ENCODE measurements around the gene CD58.
"Not testable (repeated sequence)": the region's sequence is repeated elsewhere in the genome, so short reads cannot be mapped to it uniquely, and the experiment has no call there.

The CD58 gene

DNA sequence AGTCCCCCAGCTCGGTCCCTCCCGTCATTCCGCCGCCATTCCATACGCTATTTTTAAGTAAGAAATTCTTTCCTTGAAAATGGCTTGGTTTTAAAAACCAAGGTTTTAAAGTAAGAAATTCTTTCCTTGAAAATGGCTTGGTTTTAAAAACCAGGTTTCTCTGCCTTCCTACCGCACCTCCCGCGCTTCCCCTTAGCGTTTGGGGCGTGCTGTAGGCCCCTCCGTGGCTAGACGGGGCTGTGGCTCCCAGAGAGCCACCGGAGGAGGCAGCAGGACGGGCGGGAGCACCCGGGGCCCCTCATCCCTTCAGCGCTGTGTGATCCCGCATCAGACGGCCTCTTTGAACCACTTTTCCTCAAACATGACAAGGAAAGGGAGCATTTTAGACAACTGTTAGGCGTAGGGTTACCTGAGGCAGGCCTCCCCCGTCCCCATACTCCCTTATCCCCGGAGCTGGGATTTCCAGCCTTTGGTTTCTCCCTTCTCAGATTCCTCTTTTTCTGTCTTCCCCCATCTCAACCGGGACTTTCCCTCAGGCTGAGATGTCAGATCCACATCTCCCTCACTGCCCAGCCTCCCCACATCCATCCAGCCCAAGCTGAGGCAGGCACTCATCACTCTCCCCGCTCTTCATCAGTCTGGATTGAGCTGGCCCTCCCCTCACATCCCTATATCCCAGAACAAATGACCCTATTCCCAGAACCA, 541 bp upstream of the CD58 start:
- no peak for DNase-seq (ENCODE audit: low read depth, low spot score)

DNA sequence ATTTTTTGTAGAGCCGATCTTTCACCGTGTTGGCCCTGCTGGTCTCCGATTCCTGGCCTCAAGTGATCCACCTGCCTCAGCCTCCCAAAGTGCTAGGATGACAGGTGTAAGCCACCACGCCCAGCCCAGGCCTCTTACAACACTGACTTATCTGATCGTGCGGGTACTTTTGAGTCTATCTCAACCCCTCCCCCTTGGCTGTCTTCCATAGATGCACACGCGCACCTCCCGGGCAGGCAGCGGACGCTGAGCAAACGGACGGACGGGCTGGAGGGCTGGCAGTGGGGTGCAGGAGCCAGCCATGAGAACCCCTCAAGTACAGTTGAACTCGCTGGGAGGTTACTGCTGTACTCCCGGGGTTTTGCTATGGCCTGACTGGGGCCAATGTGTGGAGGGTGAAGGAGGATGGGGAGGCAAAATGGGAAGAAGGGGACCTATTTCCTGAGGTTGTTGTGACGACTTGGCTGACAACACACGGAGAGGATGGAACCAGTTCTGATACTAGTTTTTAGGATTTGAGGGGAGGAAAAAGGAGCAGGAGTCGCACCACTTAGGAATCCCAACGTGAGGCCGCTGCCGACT, 959 bp downstream of the CD58 start:
- peak; percentile 30 for DNase-seq (ENCODE audit: low read depth, low spot score)

DNA sequence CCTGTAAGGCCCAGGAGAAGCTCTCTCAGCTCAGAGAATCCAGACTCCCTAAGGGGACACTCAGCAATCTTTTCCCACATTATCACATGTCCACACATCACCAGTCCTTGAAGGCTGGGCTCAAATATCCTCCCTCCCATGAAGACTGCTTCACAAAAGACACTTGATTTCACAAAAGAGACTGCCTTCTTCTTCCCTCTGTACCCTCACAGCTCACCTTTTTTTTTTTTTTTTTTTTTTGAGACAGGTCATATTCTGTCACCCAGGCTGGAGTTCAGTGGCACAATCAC, 1.5 kb downstream of the CD58 start:
- no peak for DNase-seq (ENCODE audit: low read depth, low spot score)

DNA sequence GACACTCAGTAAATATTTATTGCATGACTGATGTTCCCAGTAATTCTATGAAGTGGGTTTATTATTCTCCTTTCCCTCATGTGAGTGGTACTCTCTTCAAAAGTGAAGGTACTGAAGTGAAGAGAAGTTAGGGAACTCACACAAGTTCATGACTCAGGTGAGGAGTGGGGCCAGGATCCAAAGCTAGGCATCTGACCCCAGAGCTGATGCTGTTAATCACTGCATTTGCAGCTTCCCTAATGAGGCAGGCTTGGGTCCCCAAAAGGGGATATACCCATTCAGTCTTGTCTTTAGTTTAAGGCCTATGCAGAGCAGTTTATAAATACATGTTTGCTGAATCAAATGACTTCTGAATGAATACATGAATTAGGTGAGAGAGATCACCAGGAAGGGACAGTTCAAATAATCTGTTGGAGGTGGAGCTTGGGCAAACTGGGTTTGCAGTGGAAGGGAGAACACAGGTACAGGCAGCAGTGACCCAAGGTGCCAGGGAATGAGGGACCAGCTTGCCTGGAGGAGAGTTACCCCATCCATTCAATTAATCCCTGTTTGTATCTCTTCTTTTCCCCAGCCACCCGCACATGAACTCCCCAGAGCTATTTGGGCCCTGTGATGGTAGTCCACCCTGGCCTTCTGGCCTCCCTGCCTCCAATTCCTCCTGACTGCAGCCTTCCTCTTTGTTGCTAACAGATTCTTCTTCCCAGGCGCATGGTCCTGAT, 2.0 kb downstream of the CD58 start:
- DNase-seq (ENCODE audit: low read depth, low spot score): no peak

DNA sequence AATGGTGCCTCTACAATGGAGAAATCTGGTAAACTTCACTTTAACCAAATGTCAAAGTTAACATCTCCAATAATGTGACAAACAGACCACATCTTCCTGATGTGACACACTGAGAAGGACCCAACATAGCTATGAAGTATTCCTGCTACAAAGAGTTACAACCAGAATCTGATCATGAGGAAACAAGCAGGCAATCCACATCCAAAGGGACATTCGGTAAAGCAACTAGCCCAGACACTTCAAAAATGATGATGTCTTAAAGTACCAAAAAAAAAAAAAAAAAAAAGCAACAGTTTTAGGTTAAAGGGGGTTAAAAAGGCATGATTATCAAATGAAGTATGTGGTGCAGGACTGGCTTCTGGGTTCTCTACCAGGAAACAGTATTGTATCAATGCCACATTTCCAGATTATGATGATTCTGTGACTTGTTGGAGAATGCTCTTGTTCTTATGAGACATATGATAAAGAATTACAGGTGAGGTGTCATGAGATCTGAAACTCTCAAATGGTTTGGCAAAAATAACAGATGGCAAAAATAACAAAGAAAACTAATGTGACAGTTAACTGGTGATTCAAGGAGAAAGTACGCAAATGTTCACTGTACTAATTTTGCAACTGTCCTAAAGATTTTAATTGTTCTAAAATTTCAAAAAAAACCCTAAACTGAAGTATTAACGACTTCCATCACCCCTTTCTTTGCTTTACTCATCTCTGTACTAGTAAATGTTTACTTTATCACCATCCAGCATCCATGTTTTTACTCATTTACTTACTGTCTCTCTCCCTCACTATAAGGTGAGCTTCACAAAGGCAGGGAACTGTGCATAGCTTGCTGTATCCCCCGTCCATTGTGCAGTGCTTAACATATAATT, 2.8 kb downstream of the CD58 start:
- DNase-seq (ENCODE audit: low read depth, low spot score): no peak

DNA sequence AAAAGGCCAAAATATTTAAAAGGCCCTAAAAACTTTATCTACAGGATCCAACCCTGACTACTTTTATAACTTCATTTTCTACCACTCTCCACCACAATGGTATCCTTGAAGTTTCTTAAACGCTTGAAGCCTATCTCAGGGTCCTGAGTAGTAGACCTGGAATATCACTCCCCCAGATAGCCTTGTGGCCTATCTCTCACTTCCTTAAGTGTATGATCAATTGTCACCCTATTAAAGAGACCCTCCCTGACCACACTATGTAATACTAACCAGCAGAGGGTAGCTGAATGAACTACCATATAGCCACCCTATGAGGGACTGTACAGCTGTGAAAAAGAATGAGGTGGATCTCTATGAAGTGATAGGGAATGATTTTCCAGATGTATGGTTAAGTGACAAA, 5.6 kb downstream of the CD58 start:
- no peak for DNase-seq (ENCODE audit: low read depth, low spot score)

DNA sequence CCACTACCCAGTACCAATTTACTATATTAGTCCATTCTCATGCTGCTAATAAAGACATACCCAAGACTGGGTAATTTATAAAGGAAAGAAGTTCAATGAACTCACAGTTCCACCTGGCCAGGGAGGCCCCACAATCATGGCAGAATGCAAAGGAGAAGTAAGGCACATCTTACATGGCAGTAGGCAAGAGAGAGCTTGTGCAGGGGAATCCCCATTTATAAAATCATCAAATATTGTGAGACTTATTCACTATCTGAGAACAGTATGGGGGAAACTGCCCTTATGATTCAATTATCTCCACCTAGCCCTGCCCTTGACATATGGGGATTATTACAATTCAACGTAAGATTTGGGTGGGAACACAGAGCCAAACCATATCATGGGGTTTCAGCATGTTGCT, 6.4 kb downstream of the CD58 start:
- DNase-seq (ENCODE audit: low read depth, low spot score): no peak

DNA sequence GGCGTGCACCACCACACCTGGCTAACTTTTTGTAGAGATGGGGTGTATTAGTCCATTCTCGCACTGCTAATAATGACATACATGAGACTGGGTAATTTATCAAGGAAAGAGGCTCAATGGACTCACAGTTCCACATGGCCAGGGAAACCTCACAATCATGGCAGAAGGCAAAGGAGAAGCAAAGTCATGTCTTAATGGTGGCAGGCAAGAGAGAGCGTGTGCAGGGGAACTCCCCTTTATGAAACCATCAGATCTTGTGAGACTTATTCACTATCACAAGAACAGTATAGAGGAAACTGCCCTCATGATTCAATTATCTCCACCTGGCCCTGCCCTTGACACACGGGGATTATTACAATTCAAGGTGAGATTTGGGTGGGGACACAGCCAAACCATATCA, 8.4 kb downstream of the CD58 start:
- not testable (repeated sequence) for DNase-seq (ENCODE audit: low read depth, low spot score)

DNA sequence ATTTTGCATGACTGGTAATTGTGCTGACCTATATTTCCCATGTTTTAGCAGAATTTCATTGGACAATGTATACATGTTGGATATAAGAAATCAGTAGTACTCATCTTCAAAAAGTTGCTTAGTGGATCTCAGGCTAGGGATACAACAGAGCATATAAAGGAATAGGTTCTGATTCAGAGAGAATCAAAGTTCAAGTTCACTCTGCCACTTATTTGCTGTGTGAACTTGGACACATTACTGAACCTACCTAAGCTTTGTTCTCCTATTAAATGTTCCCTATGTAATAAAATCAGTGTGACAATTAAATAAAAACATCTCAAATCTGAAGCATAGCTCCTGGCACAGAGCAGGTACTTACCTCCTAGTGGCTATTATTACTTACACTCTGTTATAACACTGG, 9.3 kb downstream of the CD58 start:
- DNase-seq (ENCODE audit: low read depth, low spot score): no peak

DNA sequence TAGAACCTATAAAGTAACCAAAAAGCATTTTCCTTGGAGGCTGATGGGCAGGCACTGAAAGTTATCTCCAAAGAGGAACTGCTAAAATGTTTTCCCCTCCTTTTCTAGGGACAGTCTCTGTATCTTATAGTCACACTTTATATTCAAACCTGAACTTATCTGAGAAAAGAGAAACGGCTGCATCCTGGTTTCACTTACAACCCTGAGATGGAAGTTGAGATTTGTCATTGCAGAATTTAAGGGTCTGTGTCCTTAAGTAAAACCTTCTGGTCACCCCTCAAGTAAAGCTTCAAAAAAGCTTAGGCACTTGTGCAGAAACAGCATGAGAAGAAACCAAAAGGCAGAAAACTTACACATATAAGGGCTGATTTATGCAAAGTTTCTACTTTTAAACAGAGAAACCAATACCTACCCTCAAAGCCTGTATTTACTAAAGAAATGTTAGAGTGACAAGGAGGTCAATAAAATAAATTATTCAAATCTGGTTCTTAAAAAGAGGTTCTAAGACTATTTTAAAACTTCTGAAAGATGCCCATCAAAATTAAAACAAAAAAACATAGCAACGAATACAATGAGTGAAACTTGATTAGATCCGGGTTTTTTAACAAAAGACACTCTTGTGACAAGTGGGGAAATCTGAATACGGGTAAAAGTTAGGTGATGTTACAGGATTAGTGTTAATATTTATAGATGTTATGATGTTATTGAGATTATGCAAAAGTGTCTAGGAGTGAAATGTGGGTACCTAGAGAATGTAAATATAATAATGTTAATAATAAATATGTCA, 9.9 kb downstream of the CD58 start:
- DNase-seq (ENCODE audit: low read depth, low spot score): no peak

DNA sequence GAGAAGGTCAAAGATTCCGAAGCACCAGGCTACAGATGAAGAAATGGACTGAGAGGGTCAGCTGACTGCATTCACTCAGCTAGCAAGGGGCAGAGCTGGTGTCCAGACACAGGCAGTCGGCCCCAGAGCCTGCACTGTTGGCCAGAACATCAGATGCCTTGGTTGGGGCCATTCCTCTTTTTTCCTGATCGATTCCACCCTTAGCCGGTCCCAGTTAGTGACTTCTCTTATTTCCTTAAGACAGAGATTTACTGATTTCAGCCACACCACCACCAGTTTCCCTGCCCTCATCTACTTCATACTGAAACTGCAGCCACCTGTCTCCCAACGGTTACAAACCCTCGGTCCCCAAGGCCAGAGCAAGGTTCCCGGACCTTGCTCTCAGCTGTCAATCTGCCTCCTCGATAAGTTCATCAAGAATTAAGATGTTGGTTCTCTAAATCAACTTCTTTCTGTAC, 11.5 kb downstream of the CD58 start:
- DNase-seq (ENCODE audit: low read depth, low spot score): no peak

DNA sequence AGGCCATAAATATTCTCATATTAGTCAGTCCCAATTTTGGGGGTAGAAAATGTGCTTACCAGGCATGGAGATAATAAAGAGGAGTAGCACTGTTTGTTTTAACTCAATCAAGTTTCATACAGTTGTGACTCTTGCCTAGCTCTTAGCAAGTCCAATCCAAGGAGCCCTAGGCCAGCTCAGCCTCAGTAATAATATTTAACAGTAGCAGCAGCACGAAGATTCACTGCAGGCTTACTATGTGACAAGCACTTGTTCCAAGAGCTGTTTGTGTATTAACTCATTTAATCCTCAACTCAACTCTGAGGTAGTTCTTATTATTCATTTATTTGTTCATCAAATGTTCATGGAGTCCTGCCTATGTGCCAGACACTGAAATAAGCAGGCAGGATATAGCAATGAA, 12.3 kb downstream of the CD58 start:
- DNase-seq (ENCODE audit: low read depth, low spot score): no peak

DNA sequence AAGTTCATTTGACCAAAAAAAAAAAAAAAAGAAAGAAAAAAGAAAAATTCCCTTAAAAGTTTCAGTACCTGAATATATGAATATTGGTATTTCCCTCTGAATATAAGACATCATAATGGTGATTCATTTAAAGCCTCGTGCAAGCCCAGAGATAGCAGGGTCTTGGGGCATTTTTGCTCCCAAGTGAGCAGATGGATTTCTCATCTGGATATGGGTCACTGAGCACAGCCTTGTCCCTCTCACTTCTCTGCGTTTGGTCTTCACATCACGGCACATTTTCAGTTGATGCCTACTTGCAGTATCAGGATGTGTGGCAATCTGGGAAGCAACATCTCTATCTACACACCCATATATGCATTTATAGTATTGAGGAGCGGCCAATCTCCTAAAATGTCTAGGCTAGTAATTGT, 12.7 kb downstream of the CD58 start:
- no peak for DNase-seq (ENCODE audit: low read depth, low spot score)

DNA sequence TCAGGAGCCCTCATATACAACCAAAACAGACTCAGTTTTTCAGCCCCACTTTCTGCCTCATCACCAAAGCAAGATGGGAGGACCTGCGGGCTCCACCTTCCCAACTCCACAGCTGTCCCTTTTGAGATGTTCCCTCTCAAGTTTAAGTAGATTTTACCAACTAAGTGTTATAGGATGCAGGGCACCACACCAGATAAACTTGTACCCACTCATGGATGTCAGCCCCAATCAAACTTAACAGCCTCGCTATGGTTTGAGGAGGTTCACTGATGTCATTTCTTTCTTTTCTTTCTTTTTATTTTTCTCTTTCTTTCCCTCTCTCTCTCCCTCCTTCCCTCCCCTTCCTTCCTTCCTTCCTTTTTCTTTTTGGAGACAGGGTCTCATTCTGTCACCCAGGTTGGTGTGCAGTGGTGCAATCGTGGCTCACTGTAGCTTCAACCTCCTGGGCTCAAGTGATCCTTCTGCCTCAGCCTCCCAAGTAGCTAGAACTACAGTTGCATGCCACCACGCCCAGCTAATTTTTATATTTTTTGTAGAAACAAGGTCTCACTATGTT, 13.4 kb downstream of the CD58 start:
- DNase-seq (ENCODE audit: low read depth, low spot score): no peak

DNA sequence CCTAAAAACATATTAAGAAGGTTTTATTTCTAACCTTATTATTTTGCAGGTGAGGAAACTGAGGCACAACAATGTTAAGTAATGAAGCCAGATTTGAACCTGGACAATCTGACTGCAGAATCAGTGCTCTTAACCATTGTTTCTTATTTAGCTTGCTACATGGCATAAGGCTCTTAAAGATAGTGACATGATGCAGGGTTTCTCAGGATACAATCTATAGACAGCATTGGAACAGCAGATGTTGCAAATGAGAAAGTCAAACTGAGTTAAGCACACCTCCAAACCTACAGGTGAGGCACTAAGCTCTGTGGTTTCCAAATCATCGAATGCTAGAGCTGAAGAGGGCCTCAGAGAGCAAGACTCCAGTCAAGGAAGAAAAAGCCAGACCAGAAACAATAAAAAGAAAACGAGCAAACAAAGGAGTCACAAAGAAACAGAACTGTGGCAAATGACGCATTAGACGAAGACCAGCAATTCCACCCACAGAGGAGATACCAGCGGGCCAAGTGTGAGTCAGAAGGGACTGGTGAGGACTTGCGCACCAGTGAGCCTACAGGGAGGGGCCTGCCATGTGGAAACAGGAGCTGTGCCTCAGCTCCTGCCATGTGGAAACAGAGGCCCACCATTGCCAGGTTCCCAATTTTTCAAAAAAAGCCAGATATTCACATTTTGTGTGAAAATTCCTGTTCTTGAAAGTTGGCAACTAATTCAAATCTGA, 14.4 kb downstream of the CD58 start:
- peak; percentile 56 for DNase-seq (ENCODE audit: low read depth, low spot score)

DNA sequence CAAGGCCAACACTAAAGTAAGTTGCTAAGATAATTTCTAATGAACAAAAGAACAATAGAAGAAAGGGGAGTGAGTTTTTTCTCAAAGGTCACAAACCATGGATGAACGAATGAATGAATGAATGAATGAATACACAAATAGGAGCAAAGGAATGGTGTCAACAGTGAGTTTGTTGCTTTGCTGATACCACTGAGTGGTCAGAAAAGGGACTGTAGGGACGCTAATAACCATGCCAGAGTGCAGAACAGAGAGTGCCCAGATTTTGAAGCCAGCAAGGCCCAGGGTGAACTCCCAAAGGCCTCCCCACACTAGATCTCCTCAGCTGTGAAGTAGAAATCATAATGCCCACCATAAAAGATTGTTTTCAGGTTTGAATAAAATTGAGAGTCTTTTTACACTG, 15.9 kb downstream of the CD58 start:
- no peak for DNase-seq (ENCODE audit: low read depth, low spot score)

DNA sequence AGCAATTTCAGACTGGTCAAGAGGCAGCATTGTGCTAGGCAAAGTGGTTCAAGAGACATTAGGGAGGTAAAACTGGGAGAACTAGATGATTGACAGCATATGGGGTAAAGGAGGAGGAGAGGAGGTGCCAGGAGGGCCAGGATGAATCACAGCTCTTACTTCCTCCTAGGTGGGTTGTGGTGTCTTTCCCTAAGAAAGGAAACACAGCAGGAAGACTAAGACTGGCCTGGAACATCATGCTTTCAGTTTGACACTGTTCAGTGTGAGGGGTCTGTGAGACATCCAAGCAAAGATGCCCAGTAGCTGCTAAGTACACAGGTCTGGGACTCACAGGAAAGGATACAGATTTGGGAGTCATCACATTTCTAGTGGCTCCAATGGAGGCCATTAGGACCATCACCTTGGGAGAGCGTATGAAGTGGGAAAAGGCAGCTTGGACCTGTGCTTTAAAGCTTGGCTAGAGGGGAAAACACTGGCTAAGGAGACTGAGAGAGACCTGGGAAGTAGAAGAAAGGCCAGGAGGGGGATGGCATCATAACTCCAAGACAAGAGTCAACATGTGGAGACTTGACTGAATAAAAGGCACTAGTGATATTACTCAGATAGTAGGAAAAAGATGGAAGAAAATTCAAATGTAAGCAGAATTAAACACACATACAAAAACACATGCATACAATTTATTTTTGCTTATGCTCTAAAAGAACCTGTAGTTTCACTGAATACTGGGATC, 17.3 kb downstream of the CD58 start:
- DNase-seq (ENCODE audit: low read depth, low spot score): no peak

DNA sequence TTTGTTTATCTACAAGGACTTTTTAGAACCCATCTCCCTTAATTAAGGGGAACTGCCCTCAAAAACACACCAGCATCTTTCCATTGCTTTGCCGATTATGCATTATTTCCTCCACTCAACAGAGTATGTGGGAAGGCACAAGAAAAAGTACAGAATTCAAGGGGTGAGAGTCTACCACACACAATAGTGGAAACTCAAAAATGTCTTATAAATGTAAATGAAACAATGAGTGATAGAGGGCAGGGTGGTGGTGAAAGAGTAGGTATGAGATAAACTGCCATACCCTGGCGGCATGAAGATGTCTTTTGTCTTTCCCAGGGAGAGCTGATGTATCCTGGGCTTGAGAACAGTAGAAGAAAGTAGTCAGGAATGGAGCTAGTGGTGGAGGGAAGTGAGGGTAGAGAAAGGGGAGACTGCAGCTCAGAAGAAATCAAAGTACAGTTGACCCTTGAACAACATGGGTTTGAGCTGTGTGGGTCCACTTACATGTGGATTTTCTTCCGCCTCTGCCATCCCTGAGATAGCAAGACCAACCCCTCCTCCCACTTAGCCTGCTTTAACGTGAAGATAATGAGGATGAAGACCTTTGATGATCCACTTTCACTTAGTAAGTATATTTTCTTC, 24.4 kb downstream of the CD58 start:
- DNase-seq (ENCODE audit: low read depth, low spot score): no peak

DNA sequence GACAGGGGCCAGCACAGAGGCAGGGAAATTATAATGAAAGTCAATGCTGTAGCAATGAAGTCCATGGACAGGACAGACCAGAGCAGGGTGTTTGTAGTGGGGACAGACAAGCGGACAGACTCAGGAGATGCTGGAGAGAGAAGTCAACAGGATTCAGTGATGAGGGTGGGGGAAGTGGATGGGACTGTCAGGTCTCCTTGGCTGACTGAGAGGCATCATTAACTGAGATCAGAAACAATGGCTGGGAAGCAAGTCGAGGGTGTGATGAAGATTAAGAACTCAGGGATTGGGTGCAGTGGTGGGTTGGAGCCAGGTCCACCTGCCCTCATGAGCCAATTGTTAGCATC, 25.5 kb downstream of the CD58 start:
- DNase-seq (ENCODE audit: low read depth, low spot score): no peak
